Large intestine (tissue), 3 donors: ENCODE data around the gene SPAG6. TPM values are rescaled to one million over a fixed set of nuclear protein-coding genes. Genes with fewer than 3 reads are reported as not detected.
A peak's percentile ranks its signal among the peaks of the same experiment; 100 is the strongest.

Experiments
- DNase-seq, 2 donors: peaks; one replicate each; pipeline versions ENCODE4 v3.0.0 to v3.0.0-alpha.2; 2013
- H3K27ac ChIP-seq: one replicate; pipeline ENCODE4 v1.5.1; 2013; ENCODE audit warnings: low read length
- H3K27me3 ChIP-seq: 2 replicates; pipeline ENCODE4 v1.6.1; 2013; ENCODE audit warnings: low read length; ENCODE audit not compliant: control insufficient read depth, insufficient read depth
- H3K36me3 ChIP-seq: 2 replicates; pipeline ENCODE4 v1.6.1; 2013; ENCODE audit warnings: low read length; ENCODE audit not compliant: control insufficient read depth, insufficient read depth
- H3K4me1 ChIP-seq: one replicate; pipeline ENCODE4 v1.6.1; 2013; ENCODE audit warnings: low read length; ENCODE audit not compliant: control insufficient read depth, insufficient read depth
- H3K4me3 ChIP-seq: one replicate; pipeline ENCODE4 v1.5.1; 2013; ENCODE audit warnings: low read length
- H3K9me3 ChIP-seq: one replicate; pipeline ENCODE4 v1.6.1; 2013; ENCODE audit warnings: mild to moderate bottlenecking, low read depth, low read length, moderate library complexity; ENCODE audit not compliant: control insufficient read depth
- WGBS: methylation state at CpG from one replicate; pipeline ENCODE4 v1.1.5; 2013; ENCODE audit warnings: low lambda C conversion rate; ENCODE audit not compliant: insufficient coverage; 5-methylcytosine and 5-hydroxymethylcytosine counted together
- polyA plus RNA-seq: library from polyadenylated mRNA; unstranded; fragments of 120-200 nt; gene quantifications from one replicate; pipeline ENCODE4 v1.2.1, GENCODE V29; 2013

The SPAG6 gene
- polyA plus RNA-seq, 1 donor: 0.19 TPM

DNA sequence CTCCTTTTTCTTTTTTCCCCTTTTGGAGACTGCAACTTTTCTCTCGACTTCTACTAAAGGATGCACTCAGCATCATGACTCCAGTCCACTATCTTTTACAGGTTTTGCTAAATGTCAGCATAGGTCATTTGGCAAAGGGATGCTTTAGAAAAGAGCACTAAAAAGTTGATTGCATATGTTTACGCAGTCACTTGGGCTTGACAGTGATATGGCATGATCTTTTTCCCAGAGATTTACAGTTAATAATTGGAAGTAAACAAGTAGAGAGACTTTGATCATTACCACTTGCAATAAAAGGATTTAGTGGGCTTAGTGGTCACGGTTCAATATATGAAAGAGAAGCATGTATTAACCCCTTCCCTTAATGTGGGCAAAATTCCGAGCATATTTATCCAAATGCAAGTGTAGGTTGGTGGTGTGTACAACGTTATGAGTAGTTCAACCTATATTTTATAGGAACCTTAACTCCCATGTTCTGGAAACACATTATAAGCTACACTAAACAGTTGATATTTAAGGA is 22.6 kb upstream of the SPAG6 start:
- H3K4me3 ChIP-seq: peak overlapping the region; percentile 56
- H3K9me3 ChIP-seq: no peaks in the 10 kb centered on the region
- peaks cover 2% of the 10 kb centered on the region for H3K36me3 ChIP-seq
- 13% methylated on average over 1 of the region's 5 CpGs for WGBS
- peaks cover 30% of the 10 kb centered on the region for H3K27me3 ChIP-seq
- DNase-seq: no peak
- peaks cover 20% of the 10 kb centered on the region for H3K4me1 ChIP-seq
- no peak overlapping the region for H3K27ac ChIP-seq

DNA sequence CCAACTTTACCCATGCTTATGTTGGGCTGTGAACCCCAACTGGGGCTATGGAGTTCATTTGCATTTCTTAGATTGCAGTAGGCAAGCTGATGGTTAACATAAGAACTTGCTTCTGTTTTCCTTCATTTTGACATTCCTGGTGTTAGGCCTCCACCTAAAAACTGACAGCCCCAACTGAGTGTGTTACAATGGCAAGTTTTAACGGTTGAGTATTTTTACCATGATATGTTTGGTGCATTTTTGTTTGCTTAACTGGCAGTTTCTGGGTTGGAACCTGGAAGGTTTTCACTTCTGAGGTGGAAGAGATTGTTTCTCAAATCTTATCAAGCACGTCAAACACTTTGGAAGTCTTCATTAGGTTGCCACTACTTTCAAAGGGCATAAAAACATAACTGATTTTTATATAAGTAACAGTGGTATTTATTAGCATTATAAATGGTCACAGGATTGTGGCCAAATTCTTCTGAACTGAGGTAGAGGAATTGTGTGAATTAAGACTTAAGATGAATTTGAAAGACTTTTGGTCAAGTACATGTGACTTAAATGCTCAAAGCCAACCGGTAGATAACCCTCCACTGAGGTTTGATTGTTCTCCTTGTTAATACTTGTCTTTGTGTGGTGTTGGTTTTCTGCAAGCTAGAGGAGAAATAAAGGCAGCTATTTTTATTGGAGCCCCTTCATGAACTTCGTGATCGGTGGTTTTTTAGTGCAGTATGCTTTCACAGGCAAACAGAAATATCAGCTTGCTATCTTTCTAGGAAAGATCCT is 21.6 kb upstream of the SPAG6 start:
- peak in 1 of 2 donors; percentile 2 for DNase-seq
- H3K9me3 ChIP-seq: no peaks in the 10 kb centered on the region
- no peak overlapping the region for H3K27ac ChIP-seq
- peaks cover 5% of the 10 kb centered on the region for H3K36me3 ChIP-seq
- peaks cover 30% of the 10 kb centered on the region for H3K27me3 ChIP-seq
- WGBS: 66% methylated on average over 3 of the region's 5 CpGs
- H3K4me3 ChIP-seq: no peak overlapping the region
- H3K4me1 ChIP-seq: peaks cover 14% of the 10 kb centered on the region

DNA sequence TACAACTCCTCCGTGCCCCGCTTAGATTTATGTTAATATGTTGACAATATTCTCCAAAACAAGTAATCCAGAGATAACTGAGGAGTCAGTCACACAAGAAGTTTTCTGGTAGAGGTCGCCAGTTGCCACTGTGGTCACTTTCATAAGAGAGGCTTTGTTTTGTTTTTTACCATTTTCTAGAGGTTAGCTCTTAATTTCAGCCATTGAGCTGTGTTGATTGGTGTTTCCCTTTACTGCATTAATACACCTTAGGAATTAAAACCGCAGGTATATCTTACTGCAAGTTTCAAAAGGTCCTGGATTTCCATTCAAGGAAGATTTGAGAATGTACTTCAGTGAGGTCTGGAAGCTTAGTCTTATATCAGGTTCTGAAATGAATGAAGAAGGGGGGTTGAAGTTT is 20.9 kb upstream of the SPAG6 start:
- no peak overlapping the region for H3K27ac ChIP-seq
- WGBS: 63% methylated on average over 2 of the region's 4 CpGs
- H3K4me1 ChIP-seq: peaks cover 14% of the 10 kb centered on the region
- no peaks in the 10 kb centered on the region for H3K9me3 ChIP-seq
- peaks cover 10% of the 10 kb centered on the region for H3K36me3 ChIP-seq
- DNase-seq: peak in 1 of 2 donors; percentile 3
- peaks cover 30% of the 10 kb centered on the region for H3K27me3 ChIP-seq
- H3K4me3 ChIP-seq: no peak overlapping the region

DNA sequence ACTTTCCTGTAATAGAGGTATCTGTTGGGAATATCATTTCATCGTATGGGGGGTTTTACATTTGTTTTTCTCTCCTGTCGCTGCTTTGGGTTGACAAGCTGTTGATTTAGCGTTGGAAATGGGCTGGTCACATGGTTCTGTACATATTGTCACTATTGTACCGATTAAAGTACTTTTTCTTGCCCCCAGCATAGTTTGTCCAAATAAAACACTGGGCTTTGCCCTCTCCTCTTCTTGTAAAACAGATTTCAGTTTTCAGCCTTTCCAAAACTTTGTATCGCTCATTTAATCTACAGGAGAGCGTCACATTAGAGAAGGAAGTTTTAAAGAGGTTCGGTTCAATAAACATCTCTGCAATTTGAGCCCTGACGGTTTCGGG is 20.4 kb upstream of the SPAG6 start:
- peak overlapping the region; percentile 48 for H3K4me3 ChIP-seq
- H3K4me1 ChIP-seq: peaks cover 11% of the 10 kb centered on the region
- H3K27me3 ChIP-seq: peaks cover 30% of the 10 kb centered on the region
- no CpG with 5 or more reads among the region's 9 CpGs for WGBS
- no peak for DNase-seq
- H3K36me3 ChIP-seq: peaks cover 15% of the 10 kb centered on the region
- no peak overlapping the region for H3K27ac ChIP-seq
- no peaks in the 10 kb centered on the region for H3K9me3 ChIP-seq

DNA sequence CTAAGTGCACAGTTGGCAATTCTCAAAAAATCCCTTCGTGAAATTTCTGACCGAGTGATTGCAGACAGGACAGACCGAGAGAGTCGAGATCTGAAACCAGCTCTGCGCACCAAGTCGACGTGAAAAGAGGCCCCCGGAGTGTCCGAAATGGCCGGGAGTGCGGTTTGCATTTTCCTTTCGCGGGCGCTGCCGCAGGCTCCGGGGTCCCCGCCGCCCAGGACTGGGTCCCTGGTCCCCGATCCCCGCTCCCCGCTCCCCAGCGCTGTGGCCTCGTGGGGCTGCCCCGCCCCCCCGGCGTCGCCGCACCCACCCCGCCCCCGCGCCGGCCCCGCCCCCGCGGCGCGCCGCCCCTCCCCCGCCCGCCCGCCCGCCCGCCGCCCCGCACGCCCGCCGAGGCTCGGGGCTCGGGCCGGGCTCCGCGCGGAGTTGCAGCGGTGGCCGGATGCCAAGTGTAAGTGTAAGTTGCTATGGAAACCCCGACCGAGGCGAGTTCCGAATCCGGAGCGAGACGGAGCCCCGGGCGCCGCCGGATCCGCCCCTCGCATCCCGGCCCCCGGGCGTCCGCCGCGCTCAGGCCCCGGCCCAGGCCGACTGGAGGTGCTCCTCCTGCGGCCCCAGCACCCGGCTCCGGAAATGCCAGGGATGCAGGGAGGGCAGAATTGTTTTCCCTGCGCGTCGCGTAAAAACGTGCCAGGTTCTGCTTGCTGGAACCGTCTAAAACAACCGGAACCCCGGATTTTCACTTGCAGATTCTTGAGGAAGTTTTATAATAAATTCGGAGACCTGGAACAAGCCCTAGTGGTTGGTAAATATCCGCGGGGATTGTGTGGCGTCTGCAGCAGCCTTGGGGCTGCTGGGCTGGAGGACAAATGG is 19.8 kb upstream of the SPAG6 start:
- DNase-seq: peak; percentile 38 to 71
- Histone ChIP-seq H3K4me1 (peaks cover 9% of the 10 kb centered on the region), H3K27me3 (peaks cover 30% of the 10 kb centered on the region), H3K4me3 (peak overlapping the region; percentile 48), H3K9me3 (no peaks in the 10 kb centered on the region), H3K27ac (no peak overlapping the region), H3K36me3 (peaks cover 16% of the 10 kb centered on the region)
- 7% methylated on average over 3 of the region's 92 CpGs for WGBS

DNA sequence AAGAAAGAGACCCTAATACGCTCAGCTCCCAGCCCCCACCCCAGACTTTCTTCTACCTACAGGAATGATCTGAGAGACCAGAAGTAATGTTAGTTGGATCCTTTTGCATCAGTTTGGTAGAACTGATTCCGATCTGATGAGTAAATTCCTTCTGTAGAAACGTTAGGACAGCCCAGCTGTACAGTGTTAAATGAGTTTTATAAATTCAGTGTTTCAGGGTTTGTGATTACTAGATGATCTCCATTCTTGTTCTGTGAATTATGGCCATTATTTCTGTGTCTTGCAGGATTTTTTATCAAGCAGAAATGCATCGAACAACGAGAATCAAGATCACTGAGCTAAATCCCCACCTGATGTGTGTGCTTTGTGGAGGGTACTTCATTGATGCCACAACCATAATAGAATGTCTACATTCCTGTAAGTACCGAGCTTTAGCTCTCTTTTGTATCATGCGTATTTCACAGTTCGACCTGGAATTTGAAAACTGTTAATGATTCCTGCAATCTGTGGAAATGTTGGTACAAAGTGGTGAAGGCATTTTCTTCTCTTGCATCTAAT is 19.1 kb upstream of the SPAG6 start:
- Histone ChIP-seq H3K27ac (no peak overlapping the region), H3K4me3 (peak overlapping the region; percentile 43), H3K9me3 (no peaks in the 10 kb centered on the region), H3K4me1 (peaks cover 9% of the 10 kb centered on the region), H3K27me3 (peaks cover 30% of the 10 kb centered on the region), H3K36me3 (peaks cover 16% of the 10 kb centered on the region)
- DNase-seq: peak in 1 of 2 donors; percentile 16
- no CpG with 5 or more reads among the region's 8 CpGs for WGBS

DNA sequence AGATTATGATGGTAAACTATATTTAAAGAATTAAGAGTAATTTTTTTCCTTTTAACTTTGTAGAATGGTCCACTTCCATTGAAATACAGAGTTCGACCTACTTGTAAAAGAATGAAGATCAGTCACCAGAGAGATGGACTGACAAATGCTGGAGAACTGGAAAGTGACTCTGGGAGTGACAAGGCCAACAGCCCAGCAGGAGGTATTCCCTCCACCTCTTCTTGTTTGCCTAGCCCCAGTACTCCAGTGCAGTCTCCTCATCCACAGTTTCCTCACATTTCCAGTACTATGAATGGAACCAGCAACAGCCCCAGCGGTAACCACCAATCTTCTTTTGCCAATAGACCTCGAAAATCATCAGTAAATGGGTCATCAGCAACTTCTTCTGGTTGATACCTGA is 16.1 kb upstream of the SPAG6 start:
- Histone ChIP-seq H3K9me3 (peaks cover 4% of the 10 kb centered on the region), H3K27ac (no peak overlapping the region), H3K4me3 (no peak overlapping the region), H3K4me1 (peaks cover 13% of the 10 kb centered on the region), H3K36me3 (peaks cover 16% of the 10 kb centered on the region), H3K27me3 (peaks cover 25% of the 10 kb centered on the region)
- WGBS: no CpG with 5 or more reads among the region's 3 CpGs
- DNase-seq: no peak

DNA sequence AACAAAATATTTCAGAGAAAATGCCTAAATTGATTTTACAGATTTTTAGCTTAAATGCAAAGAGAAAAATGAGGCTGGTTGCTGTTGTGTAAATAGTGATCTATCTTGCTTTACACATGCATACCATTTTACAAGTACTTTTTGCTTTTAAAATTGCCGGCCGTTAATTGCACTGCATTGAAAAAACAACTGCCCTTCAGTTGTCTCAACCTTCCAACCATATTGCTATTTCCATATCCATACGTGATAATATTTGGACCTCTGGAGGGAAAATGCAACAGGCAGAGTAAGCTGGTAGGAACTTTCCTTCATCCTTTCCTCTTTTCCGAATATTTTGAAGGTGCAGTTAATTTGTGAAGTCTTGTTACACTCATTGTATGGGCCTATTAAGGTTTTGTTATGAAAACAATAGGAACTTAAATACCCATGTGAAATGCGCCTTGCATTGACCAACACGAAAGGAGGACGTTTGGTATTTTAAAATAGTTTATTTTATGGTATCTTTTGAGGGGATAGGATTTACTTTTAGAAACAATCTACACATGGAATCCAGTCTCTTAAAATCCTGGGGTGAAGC is 13.1 kb upstream of the SPAG6 start:
- H3K27me3 ChIP-seq: peaks cover 46% of the 10 kb centered on the region
- no peak overlapping the region for H3K27ac ChIP-seq
- H3K36me3 ChIP-seq: peaks cover 16% of the 10 kb centered on the region
- DNase-seq: no peak
- WGBS: 97% methylated on average over 5 of the region's 7 CpGs
- H3K4me3 ChIP-seq: no peak overlapping the region
- H3K9me3 ChIP-seq: peaks cover 27% of the 10 kb centered on the region
- H3K4me1 ChIP-seq: peaks cover 20% of the 10 kb centered on the region

DNA sequence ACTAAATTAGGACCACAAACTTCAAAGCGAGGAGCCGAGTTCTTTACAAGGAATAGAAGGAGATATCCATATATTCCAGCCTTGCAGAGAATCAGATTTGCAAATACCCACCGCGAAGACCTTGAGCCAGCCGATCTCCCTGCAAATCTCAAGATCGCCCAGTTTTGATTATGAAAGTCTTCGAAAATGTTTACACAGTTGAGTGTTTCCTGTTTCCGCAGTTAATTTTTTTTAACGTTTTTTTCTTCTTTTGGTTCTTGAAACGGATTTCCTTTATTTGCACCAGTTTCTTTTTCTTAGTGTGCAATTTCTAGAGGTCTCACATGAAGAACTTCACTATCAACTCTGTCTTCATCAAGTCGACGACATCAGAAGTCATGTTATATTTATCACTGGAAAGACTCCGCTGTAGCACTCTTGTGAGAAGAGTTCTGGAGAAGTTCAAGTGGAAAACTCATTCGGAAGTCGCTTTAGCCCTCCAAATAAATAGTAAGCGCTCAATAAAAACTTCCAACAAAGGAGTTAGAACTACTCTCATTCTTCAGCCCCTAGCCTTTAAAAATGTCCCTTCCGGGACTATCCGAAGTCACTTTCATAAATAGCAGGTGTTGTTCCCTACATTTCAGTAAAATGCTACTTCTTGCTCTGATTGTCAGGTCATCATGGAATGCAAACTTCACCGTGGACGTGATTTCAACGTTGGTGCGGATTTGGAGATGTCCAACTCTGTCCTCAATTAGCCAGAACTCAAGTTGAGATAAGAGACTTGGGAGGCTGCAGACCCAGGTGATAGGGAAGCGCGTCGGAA is 11.9 kb upstream of the SPAG6 start:
- peaks cover 57% of the 10 kb centered on the region for H3K27me3 ChIP-seq
- whole genome bisulfite sequencing: 55% methylated on average over 10 of the region's 25 CpGs

More for the DNA sequence above, 11.9 kb upstream of the SPAG6 start:
- Histone ChIP-seq H3K4me3 (no peak overlapping the region), H3K4me1 (peaks cover 20% of the 10 kb centered on the region), H3K9me3 (peaks cover 27% of the 10 kb centered on the region), H3K27ac (no peak overlapping the region), H3K36me3 (peaks cover 12% of the 10 kb centered on the region)
- DNase-seq: no peak
